Breast epithelium (tissue), 3 donors: ENCODE results near the gene NLRP11.

Source experiments
- POLR2A ChIP-seq: fragments of 450-650 bp; IDR thresholded peaks from one replicate; pipeline ENCODE4 v1.6.1; 2016; ENCODE audit warnings: antibody characterized with exemption, mild to moderate bottlenecking, moderate library complexity
- POLR2AphosphoS5 ChIP-seq, 3 donors: sonication (generic); formaldehyde crosslinking; IDR thresholded peaks; one replicate each; pipeline ENCODE4 v1.6.1; 2017; ENCODE audit warnings: antibody characterized with exemption in 3 of 3
- TF ChIP-seq, protein P1 (sequence below), 3 donors: fragments of 450-650 bp; IDR thresholded peaks; one replicate each; pipeline ENCODE4 v1.5.1; 2016 to 2017; ENCODE audit warnings: antibody characterized with exemption in 3 of 3, mild to moderate bottlenecking in 3 of 3, moderate library complexity in 3 of 3

- TF ChIP-seq POLR2AphosphoS5 (IDR thresholded peaks at IDR 0.05) (no peak), POLR2A (no peak)
- TF ChIP-seq, protein P1, sequence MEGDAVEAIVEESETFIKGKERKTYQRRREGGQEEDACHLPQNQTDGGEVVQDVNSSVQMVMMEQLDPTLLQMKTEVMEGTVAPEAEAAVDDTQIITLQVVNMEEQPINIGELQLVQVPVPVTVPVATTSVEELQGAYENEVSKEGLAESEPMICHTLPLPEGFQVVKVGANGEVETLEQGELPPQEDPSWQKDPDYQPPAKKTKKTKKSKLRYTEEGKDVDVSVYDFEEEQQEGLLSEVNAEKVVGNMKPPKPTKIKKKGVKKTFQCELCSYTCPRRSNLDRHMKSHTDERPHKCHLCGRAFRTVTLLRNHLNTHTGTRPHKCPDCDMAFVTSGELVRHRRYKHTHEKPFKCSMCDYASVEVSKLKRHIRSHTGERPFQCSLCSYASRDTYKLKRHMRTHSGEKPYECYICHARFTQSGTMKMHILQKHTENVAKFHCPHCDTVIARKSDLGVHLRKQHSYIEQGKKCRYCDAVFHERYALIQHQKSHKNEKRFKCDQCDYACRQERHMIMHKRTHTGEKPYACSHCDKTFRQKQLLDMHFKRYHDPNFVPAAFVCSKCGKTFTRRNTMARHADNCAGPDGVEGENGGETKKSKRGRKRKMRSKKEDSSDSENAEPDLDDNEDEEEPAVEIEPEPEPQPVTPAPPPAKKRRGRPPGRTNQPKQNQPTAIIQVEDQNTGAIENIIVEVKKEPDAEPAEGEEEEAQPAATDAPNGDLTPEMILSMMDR (IDR thresholded peaks at IDR 0.05), result no peak
Measured at GRCh38 chr19:55778331-55778730, 53.5 kb downstream of the NLRP11 start.
